CD4-positive, alpha-beta memory T cell (primary cell): ENCODE measurements around the gene HORMAD1. TPM values are rescaled to one million over a fixed set of nuclear protein-coding genes. Genes with fewer than 3 reads are reported as not detected.

Experiments used
- polyA plus RNA-seq, 2 donors: library from polyadenylated mRNA; unstranded; fragments of 300-500 nt; fragmentation: Illumina TruSeq; gene quantifications; one replicate each; pipeline ENCODE4 v1.2.3, GENCODE V29; 2021
- total RNA-seq, 2 experiments: library from RNA; stranded (reverse); gene quantifications; one replicate each; pipeline ENCODE4 v1.2.3, GENCODE V29; 2021

Gene HORMAD1
- total and polyA plus RNA-seq, 4 experiments from 2014 or later: 0.64 TPM; not detected in 3

Other genes starting within 250 kb of the HORMAD1 start
- gene TARS2, start 233.5 kb downstream of the HORMAD1 start, total RNA-seq: 10 to 100 TPM; 32.3 to 35.4 TPM
- 10 to 100 TPM; 23.5 to 26.4 TPM for gene TARS2, start 233.5 kb downstream of the HORMAD1 start, polyA plus RNA-seq
- gene ECM1, start 212.8 kb downstream of the HORMAD1 start, total RNA-seq: 1 to 10 TPM; 1.9 to 2.0 TPM
- gene ECM1, start 212.8 kb downstream of the HORMAD1 start, polyA plus RNA-seq: not detected
- gene FALEC, start 205.1 kb downstream of the HORMAD1 start, total RNA-seq: under 1 TPM in 1 of 2 experiments, not detected in 1; 0.64 TPM
- 1 to 10 TPM in 1 of 2 donors, not detected in 1; 1.1 TPM for gene FALEC, start 205.1 kb downstream of the HORMAD1 start, polyA plus RNA-seq
- under 1 TPM; 0.23 to 0.33 TPM for gene ADAMTSL4, start 171.5 kb downstream of the HORMAD1 start, total RNA-seq
- gene ADAMTSL4, start 171.5 kb downstream of the HORMAD1 start, polyA plus RNA-seq: under 1 TPM in 1 of 2 donors, not detected in 1; 0.24 TPM
- 100 to 1,000 TPM; 314 to 331 TPM for gene MCL1, start 141.3 kb downstream of the HORMAD1 start, total RNA-seq
- 100 to 1,000 TPM; 116 to 207 TPM for gene MCL1, start 141.3 kb downstream of the HORMAD1 start, polyA plus RNA-seq
- gene ENSA, start 91.3 kb downstream of the HORMAD1 start, total RNA-seq: 100 to 1,000 TPM in 1 of 2 experiments, 10 to 100 TPM in 1; 99.7 to 101 TPM
- gene ENSA, start 91.3 kb downstream of the HORMAD1 start, polyA plus RNA-seq: 10 to 100 TPM; 52.4 to 55.2 TPM
- 10 to 100 TPM; 29.7 to 30.4 TPM for gene GOLPH3L, start 23.7 kb downstream of the HORMAD1 start, total RNA-seq
- gene GOLPH3L, start 23.7 kb downstream of the HORMAD1 start, polyA plus RNA-seq: 10 to 100 TPM; 16.7 to 25.7 TPM
- 100 to 1,000 TPM; 119 TPM for gene CTSS, start 44.9 kb upstream of the HORMAD1 start, total RNA-seq
- 100 to 1,000 TPM; 146 to 172 TPM for gene CTSS, start 44.9 kb upstream of the HORMAD1 start, polyA plus RNA-seq
- gene CTSK, start 87.4 kb upstream of the HORMAD1 start, total RNA-seq: 1 to 10 TPM; 5.9 to 6.6 TPM
- under 1 TPM in 1 of 2 donors, not detected in 1; 0.56 TPM for gene CTSK, start 87.4 kb upstream of the HORMAD1 start, polyA plus RNA-seq
- gene ARNT, start 155.7 kb upstream of the HORMAD1 start, total RNA-seq: 10 to 100 TPM; 36.6 to 37.7 TPM
- gene ARNT, start 155.7 kb upstream of the HORMAD1 start, polyA plus RNA-seq: 10 to 100 TPM; 20.2 to 25.5 TPM
- gene CTXND2, start 166.2 kb upstream of the HORMAD1 start, total RNA-seq: not detected
- gene CTXND2, start 166.2 kb upstream of the HORMAD1 start, polyA plus RNA-seq: not detected
- gene SETDB1, start 205.5 kb upstream of the HORMAD1 start, total RNA-seq: 10 to 100 TPM; 71.4 to 72.6 TPM
- gene SETDB1, start 205.5 kb upstream of the HORMAD1 start, polyA plus RNA-seq: 10 to 100 TPM in 1 of 2 donors, 1 to 10 TPM in 1; 9.8 to 14.2 TPM